ENCODE data around the gene VAV1.
"Not testable (repeated sequence)": the region's sequence is repeated elsewhere in the genome, so short reads cannot be mapped to it uniquely, and the experiment has no call there.

The VAV1 gene

GRCh38 chr19:6819323-6819722, 46.8 kb downstream of the VAV1 start:
- no peak for DNase-seq

GRCh38 chr19:6820237-6820636, 47.7 kb downstream of the VAV1 start:
- no peak for DNase-seq

GRCh38 chr19:6821639-6822310, 49.3 kb downstream of the VAV1 start:
- no peak for DNase-seq

- DNase-seq = peak; percentile 1
Measured at GRCh38 chr19:6822311-6822670, 49.8 kb downstream of the VAV1 start.

- DNase-seq = no peak
Measured at GRCh38 chr19:6825076-6825774, 52.7 kb downstream of the VAV1 start.

GRCh38 chr19:6826281-6826920, 53.9 kb downstream of the VAV1 start:
- DNase-seq = no peak

GRCh38 chr19:6828306-6828697, 55.8 kb downstream of the VAV1 start:
- DNase-seq = no peak

GRCh38 chr19:6828698-6829633, 56.5 kb downstream of the VAV1 start:
- DNase-seq = no peak

- DNase-seq = not testable (repeated sequence)
Measured at GRCh38 chr19:6829829-6830228, 57.3 kb downstream of the VAV1 start.

GRCh38 chr19:6831084-6831483, 58.6 kb downstream of the VAV1 start:
- not testable (repeated sequence) for DNase-seq

GRCh38 chr19:6832412-6832811, 59.9 kb downstream of the VAV1 start:
- DNase-seq = no peak

- DNase-seq = no peak
Measured at GRCh38 chr19:6833166-6833790, 60.8 kb downstream of the VAV1 start.

- DNase-seq = no peak
Measured at GRCh38 chr19:6834433-6834832, 61.9 kb downstream of the VAV1 start.

GRCh38 chr19:6835501-6835900, 63.0 kb downstream of the VAV1 start:
- DNase-seq = no peak

GRCh38 chr19:6837525-6837924, 65.0 kb downstream of the VAV1 start:
- DNase-seq = no peak

- DNase-seq = no peak
Measured at GRCh38 chr19:6838062-6838655, 65.7 kb downstream of the VAV1 start.

- no peak for DNase-seq
Measured at GRCh38 chr19:6842871-6843607, 70.5 kb downstream of the VAV1 start.

GRCh38 chr19:6847828-6848200, 75.3 kb downstream of the VAV1 start:
- no peak for DNase-seq

GRCh38 chr19:6848986-6849385, 76.5 kb downstream of the VAV1 start:
- no peak for DNase-seq

GRCh38 chr19:6849876-6850275, 77.4 kb downstream of the VAV1 start:
- DNase-seq = no peak

- DNase-seq = no peak
Measured at GRCh38 chr19:6851359-6851758, 78.9 kb downstream of the VAV1 start.

GRCh38 chr19:6852001-6852400, 79.5 kb downstream of the VAV1 start:
- no peak for DNase-seq
